ENCODE data around the gene CHKB.

The CHKB gene

DNA sequence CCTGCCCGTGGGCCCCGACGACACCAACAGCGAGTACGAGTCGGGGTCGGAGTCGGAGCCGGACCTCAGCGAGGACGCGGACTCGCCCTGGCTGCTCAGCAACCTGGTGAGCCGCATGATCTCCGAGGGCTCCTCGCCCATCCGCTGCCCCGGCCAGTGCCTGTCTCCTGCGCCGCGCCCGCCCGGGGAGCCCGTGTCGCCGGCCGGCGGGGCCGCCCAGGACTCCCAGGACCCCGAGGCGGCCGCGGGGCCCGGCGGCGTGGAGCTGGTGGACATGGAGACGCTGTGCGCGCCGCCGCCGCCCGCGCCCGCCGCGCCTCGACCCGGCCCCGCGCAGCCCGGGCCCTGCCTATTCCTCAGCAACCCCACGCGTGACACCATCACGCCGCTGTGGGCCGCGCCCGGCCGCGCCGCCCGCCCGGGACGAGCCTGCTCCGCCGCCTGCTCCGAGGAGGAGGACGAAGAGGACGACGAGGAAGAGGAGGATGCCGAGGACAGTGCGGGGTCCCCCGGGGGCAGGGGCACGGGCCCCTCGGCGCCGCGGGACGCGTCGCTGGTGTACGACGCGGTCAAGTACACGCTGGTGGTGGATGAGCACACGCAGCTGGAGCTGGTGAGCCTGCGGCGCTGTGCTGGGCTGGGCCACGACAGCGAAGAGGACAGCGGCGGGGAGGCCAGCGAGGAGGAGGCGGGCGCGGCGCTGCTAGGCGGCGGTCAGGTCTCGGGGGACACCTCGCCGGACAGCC lies 21.8 kb upstream of the CHKB start:
- TF ChIP-seq, protein P1, sequence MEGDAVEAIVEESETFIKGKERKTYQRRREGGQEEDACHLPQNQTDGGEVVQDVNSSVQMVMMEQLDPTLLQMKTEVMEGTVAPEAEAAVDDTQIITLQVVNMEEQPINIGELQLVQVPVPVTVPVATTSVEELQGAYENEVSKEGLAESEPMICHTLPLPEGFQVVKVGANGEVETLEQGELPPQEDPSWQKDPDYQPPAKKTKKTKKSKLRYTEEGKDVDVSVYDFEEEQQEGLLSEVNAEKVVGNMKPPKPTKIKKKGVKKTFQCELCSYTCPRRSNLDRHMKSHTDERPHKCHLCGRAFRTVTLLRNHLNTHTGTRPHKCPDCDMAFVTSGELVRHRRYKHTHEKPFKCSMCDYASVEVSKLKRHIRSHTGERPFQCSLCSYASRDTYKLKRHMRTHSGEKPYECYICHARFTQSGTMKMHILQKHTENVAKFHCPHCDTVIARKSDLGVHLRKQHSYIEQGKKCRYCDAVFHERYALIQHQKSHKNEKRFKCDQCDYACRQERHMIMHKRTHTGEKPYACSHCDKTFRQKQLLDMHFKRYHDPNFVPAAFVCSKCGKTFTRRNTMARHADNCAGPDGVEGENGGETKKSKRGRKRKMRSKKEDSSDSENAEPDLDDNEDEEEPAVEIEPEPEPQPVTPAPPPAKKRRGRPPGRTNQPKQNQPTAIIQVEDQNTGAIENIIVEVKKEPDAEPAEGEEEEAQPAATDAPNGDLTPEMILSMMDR (IDR thresholded peaks at IDR 0.05): no peak

DNA sequence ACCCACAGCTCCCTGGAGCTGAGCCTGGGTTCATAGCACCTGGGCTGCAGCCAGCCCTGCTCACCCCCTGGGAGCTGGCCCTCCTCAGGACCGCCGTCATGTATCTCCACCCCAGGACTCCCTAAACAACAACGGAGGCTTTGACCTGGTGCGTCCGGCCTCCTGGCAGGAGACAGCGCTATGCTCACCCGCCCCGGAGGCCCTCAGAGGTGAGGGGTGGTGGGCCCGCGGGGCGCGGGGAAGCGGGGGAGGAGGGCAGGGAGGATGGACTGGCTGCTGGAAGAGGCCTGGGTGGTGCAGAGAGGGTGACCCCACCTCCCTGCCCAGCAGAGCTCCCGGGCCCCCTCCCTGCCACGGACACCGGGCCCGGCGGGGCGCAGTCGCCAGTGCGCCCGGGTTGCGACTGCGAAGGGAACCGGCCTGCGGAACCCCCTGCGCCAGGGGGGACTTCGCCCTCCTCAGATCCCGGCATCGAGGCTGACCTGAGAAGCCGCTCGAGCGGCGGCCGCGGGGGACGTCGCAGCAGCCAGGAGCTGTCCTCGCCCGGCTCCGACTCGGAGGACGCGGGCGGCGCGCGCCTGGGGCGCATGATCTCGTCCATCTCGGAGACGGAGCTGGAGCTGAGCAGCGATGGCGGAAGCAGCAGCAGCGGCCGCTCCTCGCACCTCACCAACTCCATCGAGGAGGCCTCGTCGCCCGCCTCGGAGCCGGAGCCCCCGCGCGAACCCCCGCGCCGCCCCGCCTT lies 21.0 kb upstream of the CHKB start:
- TF ChIP-seq, protein P1 (IDR thresholded peaks at IDR 0.05): no peak

DNA sequence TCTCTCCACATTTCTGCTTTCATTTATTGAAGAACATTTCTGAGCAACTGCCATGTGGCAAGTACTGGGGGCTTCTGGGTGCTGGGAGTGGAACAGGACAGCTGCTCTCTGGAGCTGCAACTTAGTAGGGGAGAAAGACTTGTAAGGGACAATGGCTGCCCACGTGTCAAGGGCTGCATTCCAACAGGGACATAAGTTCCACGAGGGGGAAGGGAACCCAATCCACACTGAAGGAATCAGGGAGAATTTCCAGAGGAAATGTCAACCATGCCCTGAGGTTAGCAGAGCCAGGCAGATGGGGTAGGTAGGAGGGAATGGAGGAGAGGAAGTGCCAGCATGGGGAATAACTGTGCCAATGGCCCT lies 19.7 kb upstream of the CHKB start:
- TF ChIP-seq, protein P1 (IDR thresholded peaks at IDR 0.05): no peak

DNA sequence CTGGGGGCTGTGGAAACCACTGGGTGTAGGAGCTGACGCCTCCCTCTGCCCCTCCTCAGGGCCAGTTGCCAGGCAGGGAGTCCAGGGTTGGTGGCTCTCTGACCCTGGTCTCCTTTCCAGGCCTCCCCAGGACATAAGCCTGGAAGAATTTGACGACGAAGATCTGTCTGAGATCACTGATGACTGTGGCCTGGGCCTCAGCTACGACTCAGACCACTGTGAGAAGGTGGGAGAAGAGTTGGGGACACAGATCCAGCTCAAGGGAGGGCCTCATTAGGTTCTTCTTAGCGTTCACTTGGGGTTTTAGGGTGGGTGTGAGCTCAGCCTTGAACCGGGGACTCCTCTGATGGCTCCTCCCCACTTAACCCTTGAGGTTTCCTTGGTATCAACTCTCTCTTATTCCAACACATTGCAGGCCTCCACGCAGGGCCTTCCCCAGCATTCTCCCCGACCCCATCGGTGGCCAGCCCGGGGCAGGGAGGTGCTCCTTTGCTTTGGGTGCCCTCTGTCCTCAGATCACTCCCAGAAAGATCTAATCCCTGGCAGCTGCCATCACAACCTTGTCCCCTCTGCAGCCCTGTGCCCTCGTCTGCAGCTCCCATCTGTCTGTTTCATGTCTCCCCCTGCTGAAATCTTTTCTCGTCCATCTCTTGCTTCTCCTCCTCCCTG lies 19.2 kb upstream of the CHKB start:
- TF ChIP-seq, protein P1 (IDR thresholded peaks at IDR 0.05): no peak

DNA sequence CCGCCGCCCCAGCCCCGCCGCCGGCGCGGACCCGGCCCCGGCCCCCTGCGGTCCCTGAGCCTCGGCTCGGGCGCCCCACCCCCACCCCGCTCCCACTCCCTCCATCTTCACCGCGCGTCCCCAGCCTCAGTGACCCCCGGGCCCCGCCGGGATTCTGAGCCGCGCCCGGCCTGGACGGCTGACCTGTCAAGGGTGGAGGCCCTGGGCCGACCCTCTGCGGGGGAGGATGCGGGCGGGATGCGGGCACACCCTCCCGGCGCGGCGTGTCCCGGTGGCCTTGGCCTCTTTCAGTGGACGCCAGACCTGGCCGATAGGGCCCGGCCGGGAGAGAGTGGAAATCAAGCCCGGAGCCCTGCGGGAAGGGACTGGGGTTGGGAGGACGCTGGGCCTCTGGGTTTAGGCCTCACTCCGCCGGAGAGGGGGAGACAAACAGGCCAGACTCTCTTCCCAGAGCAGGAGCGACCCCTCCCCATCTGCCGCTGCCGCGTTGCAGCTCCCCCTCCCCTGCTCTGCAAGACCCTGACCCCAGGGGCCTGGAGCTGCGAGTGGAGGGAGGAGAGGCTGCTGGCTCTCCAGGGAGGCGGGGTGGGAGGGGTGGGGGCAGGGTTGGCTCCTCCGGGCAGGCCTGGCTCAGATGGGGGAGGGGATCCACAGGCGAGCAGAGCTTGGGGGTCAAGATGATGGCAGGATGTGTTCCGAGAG lies 18.5 kb upstream of the CHKB start:
- TF ChIP-seq, protein P1 (IDR thresholded peaks at IDR 0.05): no peak

DNA sequence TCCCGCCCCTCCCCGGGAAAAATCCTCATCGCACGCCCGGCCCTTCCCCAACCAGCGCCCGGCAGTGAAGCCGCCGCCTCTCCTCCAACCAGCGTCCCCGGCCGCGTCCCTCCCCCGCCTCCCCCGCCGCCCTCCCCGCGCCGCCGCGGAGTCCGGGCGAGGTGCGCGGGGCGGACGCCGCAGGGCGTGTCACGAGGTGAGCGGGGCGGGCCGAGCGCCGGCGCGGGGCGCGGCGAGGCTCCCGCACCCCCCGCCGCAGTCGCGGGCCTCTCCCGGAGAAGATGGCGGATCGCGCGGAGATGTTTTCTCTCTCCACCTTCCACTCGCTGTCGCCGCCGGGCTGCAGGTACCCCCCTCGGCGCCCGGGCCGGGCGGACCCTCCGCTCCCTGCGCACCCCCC lies 17.9 kb upstream of the CHKB start, which contains the start of gene MAPK8IP2:
Gene MAPK8IP2 (plus strand): TSS at position 256 of the 400 bp plus-strand sequence. CDS start 26 bp downstream, at position 282.
- TF ChIP-seq, protein P1 (IDR thresholded peaks at IDR 0.05): no peak

DNA sequence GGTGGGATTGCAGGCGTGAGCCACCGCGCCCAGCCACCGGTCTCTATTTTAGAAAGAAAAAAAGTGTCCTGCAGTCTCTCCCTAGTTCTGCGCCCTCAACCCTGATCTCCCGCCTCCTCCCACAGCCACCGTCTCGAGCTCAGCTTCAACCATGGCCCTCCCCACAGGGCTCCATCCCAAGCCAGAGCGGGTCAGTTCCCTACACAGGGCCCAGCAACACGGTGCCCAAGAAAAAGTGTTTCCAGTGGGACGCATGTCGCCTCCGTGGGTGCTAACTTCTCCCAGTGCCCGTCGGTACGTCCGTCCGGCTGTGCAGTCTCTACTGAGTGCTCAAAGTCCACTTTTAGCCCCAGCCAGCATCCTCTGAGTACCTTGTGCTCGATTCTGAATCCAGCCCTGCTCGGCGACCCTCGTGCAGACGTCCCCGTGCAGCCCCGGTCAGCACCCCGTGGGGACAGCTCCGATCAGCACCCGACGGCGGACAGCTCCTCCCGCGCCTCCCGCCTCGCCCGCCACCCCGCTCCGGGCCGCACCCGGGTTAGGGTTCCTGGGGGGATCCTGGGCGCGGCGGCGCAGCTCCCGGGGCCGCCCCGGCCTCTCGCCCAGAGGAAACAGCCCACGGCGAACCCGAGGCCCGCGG lies 17.3 kb upstream of the CHKB start:
- TF ChIP-seq, protein P1 (IDR thresholded peaks at IDR 0.05): no peak

Data from LNCAP (cell line).